Activated CD4-positive, alpha-beta T cell treated with anti-CD3 and anti-CD28 coated beads, Interleukin-2, Interleukin-6, amounts not matched to agents 100 ng/mL and 50 ng/mL, durations not matched to agents 16 hours and 8 hours (primary cell): Measurements from ENCODE around the gene LMNA.
A peak's percentile ranks its signal among the peaks of the same experiment; 100 is the strongest.
"Not testable (repeated sequence)": the region's sequence is repeated elsewhere in the genome, so short reads cannot be mapped to it uniquely, and the experiment has no call there.

Experiments
- DNase-seq: peaks from one replicate; pipeline ENCODE4 v3.0.0-alpha.2; 2020

The LMNA gene

DNA sequence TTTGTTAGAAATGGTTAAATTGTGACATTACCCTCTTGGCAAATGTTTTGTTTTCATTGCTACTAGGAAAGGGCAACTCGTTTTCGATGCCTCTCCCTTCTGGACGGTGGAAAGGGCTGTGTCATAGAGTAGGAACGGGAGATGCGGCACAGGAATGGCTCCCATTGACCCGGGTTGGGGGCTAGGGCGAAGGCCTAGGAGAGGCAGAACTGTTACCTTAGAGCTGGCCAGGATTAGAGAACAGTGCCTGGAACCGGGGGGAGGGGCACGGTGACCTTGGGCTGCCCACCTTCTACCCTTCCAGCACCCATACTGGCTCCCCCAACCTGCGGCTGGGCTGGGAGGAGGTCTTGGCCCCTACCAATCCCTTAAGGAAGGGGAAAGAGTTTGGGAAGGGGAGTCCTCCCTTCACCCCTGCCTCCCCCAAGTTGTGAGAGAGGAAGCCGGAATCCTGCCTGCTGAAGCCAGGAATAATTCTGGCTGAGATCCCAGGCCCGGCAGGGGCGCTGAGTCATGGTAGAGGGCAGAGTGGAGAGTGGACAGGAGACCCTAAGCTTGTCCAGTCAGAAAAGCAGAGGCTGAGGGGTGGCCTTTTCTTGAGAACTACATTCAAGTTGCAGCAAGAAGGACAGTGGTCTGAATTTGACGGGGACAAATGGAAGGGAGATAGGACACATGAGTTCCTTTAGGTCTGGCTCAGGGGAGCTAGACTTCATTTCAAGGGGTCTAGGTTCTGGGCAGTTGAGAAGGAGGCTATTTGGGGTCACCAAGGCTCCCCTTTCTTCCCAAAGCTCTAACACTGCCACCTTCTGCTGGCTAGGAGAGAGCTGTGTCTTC lies 8.2 kb downstream of the LMNA start:
- DNase-seq = no peak

DNA sequence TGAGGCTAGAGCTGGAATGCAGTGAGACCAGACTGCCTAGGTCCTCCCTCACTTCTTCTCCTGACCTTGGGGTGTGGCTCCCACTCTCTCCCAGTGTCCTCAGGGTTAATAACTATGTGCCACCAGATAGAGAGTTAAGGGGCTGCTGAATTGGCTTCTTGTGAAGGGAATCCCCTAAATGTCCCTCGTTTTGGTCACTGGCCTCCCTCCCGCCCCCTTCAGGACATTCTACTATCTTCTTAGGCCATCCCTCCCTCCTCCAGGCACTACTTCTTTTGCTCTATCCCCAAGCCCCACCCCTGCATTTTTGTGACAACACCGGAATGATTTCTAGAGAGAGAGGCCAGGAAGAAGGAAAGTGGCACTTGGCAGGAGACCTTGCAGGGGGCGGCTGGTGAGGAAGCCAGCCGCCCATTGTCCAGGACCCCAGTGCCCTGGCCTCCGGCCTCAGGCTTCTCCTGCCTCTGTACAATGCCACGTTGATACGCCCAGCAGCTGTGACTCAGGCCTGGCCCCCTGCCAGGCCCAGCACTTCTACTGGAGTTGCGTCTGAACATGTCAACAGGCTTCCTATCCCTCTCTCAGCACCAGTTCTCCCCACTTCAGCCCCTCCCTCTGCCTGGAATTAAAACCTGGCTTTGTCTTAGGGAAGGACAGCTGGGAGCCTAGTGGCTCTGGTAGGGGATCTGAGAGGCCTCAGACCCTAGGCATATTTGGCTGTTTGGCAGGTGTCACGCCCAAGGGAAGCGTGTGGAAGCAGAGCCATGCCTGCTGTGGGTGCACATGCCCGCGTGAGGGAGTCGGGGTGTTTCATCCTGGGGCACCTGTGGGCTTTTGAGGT lies 9.1 kb downstream of the LMNA start:
- DNase-seq = peak; percentile 59

DNA sequence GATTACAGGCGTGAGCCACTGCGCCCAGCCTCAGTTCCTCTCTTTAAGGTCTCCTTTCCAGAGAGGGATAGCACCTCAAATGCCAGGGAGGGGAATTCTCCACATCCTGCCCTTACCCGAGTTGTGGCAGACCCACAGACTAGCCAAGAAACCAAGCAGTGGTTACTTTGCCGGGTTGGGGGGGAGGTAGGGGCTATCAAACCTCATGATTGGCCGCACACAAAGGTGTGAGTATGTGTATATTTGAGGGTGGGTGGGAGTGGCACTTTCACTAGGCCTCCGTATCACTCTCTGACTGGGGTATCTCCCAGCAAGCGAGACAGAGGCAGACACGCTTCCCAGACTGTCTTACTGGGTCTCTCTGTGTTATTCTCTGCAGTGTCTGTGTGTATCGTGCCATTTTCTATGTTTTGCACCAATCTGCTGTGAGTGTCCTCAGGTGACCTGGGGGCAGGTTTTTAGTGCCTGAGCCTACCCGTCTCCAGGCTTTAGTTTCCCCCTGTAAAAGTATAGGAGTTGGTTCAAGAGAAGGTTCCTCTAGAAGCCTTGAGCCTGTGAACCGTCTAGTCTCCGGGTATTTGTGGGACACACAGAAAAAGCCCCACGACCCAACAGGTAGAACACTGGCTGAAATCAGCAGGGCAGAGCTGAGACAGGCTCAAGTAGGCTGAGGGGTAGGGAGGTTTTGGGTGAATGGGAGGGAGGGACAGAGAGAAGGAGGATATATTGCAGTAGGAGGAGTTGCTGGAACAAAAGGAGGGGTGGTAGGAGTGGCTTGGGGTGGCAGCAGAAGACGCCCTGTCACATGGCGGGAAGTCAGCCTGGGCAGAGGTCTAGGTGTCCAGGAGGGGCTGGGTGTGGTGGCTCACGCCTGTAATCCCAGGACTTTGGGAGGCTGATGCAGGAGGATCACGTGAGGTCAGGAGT lies 10.3 kb downstream of the LMNA start:
- DNase-seq = peak; percentile 70

DNA sequence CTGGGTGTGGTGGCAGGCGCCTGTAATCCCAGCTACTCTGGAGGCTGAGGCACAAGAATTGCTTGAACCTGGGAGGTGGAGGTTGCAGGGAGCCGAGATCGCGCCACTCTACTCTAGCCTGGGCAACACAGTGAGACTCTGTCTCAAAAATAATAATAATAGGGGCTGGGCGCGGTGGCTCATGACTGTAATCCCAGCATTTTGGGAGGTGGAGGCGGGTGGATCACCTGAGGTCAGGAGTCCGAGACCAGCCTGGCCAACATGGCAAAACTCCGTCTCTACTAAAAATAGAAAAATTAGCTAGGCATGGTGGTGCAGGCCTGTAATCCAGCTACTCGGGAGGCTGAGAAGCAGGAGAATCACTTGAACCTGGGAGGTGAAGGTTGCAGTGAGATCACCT lies 11.0 kb downstream of the LMNA start:
- not testable (repeated sequence) for DNase-seq

DNA sequence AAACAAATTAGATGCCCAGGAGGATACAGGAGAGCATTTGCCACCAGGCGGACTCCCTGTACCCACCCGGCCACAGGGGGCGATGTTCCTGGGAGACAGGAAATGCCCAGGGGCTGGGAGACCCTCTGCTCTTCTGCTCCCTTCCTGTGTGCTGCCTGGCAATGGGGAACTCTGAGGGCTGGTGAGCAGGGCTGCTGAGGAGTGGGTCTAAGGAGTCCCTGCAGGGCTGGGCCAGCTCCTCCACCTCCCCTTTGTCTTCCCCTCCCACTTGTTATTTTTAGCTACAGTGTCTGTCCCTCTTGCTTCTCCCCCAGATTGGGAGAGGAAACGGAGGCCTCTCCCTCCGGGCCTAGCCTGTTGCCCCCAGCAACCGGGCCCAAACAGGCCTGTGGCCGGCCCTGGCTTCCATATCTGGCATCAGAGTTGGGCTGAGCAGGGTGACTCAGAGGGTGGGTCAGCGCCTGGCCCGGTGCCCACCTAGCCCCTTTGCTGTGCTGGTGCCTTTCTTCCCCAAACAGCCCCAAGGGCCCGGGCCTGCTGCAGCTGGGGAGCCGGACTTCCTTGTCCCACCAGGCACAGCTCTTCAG lies 11.6 kb downstream of the LMNA start:
- DNase-seq = peak; percentile 87

DNA sequence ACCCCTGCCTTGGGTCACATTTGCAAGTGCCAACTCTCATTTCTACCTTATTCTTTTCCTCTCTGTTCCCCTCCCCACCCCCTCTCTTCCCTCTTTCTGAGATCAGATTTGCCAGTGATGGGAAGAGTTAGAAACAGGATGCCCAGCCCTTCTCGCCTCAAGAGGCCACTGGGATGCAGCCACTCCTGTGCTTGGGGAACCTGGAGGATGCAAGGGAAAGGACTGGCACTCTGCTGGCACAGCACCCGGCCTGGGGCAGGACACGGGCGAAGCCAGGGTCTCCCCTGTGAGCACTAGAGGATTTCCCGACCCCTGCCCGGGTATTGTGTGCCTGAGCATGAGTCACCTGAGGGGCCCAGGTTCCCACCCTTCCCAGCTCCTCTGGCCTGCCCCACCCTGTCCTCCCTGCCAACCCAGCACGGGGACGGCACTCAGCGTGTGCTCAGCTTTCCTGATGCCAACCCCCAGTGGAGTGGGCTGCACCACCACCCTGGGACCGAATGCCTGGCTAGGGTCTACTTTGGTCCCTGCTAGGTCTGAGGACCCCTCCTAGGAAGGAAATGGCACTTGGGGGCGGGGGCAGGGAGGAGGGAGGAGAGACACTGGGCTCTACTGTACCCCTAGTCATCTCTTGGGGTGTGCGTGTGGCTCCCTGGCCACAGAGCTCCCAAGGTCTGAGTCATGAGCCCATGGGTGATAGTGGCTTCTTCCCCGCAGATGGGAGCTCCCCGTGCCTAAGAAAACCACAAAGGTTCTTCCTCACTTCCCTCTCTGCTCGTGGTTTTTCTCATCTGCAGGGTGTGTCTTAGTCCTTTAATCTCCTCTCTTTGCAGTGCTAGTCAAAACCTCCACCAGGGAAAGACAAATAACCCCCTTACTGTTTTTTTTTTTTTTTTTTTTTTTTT lies 12.4 kb downstream of the LMNA start:
- peak; percentile 96 for DNase-seq

DNA sequence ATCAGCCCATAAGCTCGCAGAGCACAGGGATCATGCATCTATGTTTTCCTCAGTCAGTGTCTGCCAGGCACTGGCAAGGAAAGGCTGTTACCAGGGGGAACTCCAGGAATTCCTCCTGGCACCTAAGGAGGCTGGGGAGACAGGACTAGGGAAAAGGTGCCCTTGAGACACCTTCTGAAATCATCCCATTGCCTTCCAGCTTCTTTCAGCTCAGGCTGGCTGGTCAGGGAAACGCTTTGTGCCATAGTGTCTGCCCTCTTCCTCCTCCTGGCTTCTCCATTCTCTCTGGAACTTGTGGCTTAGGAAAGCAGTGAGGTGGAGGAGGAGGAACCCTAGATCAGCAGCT lies 13.8 kb downstream of the LMNA start:
- DNase-seq = no peak

DNA sequence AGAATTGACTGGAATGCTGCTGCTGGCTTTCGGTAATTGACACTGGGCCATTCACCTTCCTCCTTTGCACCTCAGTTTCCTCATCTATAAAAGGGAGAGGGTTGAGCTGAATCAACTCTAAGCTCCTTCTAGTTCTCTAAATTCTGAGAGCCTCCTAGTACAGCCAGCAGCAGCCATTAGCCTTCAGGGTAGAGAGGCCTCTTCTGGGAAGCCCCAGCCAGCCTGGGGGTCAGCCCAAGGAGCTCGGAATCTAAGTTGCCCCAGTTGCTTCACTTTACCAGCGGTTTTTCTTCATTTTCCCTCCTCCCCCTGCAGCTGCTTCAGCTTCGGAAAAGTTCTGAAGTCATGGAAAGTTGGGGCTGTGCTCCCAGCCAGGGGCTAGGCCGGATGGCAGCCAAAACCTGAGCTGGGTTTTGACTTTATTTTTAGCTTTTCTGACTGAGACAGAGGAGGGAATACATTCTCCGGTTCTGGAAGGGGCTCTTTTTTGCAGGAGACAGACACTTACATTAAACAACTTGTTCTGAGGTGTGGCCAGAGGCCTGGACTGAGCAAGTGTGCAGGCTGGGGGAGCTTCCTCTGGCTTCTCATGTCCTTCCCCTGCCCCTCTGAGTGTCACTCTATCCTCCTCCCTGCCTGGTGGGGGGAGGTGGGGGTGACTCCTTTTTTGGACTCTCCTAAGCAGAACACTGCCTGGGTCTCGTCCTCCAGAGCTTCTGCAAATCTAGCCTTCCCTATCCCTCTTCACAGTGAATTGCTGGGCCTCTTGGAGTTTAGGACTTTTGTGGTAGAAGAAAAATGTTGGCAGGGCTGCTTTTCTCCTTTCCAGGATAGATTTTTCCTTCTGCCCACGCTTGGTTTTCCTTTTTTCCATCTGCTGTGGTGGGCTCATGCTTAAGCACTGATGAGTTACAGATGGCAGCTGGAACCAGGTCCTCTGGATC lies 14.4 kb downstream of the LMNA start:
- DNase-seq = no peak

DNA sequence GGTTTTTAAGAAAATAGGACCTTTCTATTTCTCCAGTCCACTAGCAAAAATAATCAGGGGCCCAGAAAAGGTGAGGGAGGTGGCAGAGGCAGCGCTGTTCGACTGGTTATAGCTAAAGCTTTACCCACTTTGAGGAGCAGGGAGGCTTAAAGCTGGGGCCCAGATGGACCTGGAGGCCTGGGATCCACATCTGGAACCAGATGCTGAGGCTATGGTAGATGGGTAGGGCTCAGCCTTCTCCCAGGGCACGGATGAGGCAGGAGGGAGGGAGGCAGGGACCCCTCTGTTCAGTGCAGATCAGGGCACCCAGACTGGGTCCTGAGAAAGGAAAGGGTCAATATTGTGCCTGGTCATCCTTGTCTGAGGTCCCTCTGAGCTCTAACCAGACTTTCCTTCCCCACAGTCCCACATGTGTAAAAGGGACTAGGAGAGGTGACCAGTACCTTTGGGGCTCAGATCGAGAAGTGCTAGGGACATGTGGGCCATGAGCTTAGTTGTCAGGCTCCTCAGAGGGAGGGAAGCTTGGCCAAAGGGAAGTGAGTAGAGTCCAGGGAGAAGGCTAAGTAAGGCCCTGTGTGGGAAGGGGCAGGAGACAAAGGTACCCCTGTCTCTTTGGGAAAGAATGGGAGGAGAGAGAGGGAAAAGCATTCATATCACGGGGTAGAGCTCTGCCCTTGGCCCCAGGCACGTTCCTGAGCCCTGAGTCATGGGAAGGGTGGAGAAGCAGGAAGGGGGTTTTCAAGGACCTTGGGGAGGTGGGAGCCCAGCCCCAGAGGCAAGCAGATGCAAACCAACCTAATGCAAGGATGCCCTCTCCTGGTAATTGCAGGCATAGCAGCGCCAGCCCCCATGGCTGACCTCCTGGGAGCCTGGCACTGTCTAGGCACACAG lies 15.4 kb downstream of the LMNA start:
- peak; percentile 87 for DNase-seq

DNA sequence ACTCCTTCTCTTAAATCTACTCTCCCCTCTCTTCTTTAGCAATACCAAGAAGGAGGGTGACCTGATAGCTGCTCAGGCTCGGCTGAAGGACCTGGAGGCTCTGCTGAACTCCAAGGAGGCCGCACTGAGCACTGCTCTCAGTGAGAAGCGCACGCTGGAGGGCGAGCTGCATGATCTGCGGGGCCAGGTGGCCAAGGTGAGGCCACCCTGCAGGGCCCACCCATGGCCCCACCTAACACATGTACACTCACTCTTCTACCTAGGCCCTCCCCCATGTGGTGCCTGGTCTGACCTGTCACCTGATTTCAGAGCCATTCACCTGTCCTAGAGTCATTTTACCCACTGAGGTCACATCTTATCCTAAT lies 16.0 kb downstream of the LMNA start:
- DNase-seq = no peak

DNA sequence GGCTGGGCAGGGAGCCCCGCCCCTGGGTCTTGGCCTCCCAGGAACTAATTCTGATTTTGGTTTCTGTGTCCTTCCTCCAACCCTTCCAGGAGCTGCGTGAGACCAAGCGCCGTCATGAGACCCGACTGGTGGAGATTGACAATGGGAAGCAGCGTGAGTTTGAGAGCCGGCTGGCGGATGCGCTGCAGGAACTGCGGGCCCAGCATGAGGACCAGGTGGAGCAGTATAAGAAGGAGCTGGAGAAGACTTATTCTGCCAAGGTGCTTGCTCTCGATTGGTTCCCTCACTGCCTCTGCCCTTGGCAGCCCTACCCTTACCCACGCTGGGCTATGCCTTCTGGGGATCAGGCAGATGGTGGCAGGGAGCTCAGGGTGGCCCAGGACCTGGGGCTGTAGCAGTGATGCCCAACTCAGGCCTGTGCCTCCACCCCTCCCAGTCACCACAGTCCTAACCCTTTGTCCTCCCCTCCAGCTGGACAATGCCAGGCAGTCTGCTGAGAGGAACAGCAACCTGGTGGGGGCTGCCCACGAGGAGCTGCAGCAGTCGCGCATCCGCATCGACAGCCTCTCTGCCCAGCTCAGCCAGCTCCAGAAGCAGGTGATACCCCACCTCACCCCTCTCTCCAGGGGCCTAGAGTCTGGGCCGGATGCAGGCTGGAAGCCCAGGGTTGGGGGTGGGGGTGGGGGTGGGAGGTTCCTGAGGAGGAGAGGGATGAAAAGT lies 20.4 kb downstream of the LMNA start:
- DNase-seq = no peak

DNA sequence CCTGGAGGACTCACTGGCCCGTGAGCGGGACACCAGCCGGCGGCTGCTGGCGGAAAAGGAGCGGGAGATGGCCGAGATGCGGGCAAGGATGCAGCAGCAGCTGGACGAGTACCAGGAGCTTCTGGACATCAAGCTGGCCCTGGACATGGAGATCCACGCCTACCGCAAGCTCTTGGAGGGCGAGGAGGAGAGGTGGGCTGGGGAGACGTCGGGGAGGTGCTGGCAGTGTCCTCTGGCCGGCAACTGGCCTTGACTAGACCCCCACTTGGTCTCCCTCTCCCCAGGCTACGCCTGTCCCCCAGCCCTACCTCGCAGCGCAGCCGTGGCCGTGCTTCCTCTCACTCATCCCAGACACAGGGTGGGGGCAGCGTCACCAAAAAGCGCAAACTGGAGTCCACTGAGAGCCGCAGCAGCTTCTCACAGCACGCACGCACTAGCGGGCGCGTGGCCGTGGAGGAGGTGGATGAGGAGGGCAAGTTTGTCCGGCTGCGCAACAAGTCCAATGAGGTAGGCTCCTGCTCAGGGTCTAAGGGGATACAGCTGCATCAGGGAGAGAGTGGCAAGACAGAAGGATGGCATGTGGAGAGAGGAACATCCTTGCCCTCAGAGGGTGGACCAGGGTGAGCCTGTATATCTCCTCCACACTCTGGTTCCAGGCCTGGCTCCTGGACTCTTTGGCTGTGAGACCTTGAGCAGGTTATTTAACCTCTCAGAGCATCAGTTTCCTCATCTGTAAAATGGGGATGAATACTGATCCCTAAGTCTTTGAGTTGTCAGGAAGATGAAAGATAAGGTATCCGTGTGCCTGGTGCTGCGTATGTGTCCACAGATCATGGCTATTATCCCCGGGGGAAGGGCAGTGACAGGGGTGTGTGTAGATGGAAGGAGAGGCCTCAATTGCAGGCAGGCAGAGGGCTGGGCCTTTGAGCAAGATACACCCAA lies 21.7 kb downstream of the LMNA start:
- DNase-seq = no peak

DNA sequence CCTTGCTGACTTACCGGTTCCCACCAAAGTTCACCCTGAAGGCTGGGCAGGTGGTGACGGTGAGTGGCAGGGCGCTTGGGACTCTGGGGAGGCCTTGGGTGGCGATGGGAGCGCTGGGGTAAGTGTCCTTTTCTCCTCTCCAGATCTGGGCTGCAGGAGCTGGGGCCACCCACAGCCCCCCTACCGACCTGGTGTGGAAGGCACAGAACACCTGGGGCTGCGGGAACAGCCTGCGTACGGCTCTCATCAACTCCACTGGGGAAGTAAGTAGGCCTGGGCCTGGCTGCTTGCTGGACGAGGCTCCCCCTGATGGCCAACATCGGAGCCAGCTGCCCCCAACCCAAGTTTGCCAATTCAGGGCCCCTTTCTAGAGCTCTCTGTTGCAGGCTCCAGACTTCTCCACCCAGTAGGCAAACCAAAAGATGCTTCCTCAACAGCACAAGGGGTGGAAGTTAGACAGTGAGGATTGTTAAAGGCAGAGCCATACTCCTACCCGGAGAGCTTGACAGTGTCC lies 22.5 kb downstream of the LMNA start:
- no peak for DNase-seq

DNA sequence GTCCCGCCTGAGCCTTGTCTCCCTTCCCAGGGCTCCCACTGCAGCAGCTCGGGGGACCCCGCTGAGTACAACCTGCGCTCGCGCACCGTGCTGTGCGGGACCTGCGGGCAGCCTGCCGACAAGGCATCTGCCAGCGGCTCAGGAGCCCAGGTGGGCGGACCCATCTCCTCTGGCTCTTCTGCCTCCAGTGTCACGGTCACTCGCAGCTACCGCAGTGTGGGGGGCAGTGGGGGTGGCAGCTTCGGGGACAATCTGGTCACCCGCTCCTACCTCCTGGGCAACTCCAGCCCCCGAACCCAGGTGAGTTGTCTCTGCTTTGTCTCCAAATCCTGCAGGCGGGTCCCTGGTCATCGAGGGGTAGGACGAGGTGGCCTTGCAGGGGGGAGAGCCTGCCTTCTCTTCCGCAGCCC lies 24.0 kb downstream of the LMNA start:
- DNase-seq = no peak

DNA sequence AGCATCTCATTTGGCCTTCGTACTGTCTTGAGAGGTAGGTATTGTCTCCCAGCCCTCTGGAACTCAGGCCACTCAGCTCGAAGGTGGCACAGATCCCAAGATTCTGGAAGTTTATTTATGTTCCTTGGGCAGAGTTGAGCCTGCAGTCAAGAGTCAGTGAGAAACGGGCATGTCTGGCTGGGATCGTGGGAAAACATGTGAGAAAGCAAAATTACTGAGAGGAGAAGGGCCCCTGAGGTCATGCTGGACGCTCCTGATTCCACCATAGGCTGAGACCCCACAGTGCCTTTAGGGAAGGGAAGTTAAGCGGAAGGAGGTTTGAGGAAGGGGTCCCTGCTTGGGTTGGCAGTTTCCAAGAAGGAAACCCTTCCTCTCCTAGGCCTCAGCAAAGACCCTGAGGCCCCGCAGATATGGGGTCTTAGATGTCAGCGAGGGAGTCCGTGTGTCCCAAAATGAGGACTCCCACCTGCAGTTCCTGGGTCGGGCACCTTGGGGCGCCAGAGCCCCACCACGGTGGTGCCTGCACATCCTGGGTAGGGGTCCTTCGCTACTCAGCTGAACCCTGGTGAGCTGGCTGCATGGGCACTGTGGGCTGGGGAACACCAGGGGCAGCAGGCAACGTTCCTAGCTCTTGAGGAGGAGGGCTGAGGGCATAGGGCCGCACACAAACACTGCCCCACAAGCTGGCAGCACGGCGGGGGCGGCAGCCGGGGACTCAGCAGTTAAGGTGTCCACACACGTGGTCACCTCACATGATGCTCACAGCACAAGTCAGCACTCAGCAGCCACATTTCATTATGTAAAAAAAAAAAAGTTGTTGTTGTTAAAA lies 26.6 kb downstream of the LMNA start:
- peak; percentile 56 for DNase-seq

DNA sequence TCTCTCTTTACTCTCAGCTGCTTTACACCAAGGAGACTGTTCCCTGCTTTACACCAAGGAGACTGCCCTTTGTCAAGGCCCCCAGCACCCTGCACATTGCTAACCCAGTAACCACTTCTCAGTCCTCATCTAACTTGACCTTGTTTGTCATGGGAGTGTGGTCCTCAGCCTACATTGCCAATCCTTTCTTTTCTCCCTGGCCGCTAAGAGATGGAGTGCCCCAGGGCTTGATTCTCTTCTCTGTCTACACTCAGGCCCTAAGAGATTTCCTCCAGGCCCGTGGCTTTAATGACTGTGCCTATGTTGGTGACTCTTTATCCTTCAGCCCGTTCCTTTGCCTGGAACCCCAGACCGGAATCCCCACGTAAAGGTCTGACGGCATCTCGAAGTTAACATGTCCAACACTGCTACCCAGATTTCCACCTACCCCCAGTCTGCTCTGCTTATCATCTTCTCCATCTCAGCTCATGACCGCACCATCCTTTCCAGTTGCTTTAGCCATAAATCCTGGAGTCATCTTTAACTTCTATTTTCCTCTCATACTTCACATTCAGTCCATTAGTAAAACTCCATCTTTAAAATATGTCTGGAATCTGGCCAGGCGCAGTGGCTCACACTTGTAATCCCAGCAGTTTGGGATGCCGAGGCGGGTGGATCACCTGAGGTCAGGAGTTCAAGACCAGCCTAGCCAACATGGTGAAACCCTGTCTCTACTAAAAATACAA lies 29.4 kb downstream of the LMNA start:
- no peak for DNase-seq
